RPMI7951 (cell line): ENCODE measurements around the gene GNGT1. TPM values are rescaled to one million over a fixed set of nuclear protein-coding genes. Genes with fewer than 3 reads are reported as not detected.

Source experiments
- DNase-seq: peaks from one replicate; pipeline ENCODE4 v3.0.0-alpha.2; 2012; ENCODE audit warnings: low read depth
- total RNA-seq: library from RNA; depleted of rRNA; stranded (reverse); fragments of >200 nt; shearing (Covaris generic); gene quantifications from 2 replicates; pipeline ENCODE4 v1.2.3, GENCODE V29; 2014; rRNA removed

The GNGT1 gene
- 0.24 TPM in 1 of 2 replicates, not detected in the other for total RNA-seq

DNA sequence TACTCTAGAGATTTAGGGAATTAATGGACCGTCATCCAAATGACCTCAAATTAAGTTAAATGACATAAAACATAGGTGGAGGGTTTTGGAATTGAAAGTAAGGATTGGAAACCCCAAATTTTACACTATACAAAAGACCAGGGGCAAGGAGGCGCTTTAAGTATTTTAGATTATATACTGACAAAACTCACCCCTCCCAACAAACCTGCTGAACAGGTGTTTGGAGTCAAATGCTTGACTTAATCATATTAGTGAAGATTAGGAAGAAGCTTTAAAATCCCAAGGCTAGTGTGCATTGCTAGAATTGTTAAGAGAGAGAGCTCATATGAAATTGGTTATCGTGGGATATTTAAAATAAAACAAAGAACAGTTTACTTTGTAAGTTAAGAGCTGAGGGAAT is at the start of gene GNGT1:
TSS of gene GNGT1 (plus strand) at position 301 of the 400 bp plus-strand sequence. CDS start 180 bp downstream, outside the sequence.
- DNase-seq = no peak

DNA sequence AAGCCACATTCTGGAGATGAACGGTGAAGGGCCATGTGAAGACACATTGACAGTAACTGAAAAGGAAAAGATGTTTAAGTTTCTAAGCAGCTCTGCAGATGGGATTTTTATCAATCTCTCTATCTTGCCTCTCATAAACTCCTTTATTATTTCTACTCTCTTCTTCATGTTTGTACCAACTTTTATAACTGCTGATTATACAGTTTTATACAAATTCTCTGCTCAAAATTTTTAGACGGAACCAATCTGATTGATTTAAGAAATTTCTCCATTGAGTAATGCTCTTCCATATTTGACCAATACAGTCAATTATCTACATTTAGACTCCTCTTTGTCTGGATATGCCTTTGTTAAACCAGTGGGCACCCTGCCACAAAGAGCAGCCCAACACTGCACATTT is 47.5 kb upstream of the GNGT1 start:
- no peak for DNase-seq

DNA sequence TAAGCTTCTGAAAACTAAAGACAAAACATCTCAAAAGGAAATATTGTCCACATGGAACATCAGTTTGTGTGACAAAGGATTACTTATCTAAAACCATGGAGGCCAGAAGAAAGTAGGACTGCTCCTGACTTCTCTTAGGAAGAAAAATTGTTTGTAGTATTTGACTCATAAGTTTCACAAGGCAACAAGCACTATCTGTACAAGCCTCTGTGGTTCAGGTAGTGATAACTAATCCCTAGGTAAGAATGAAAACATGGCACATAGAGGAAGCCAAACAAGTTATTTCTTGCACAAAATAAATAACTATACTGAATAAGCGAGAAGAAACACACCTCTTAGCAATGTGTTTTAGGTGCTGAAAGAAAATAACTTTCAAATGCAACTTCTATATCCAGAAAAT is 46.1 kb upstream of the GNGT1 start:
- DNase-seq = no peak

DNA sequence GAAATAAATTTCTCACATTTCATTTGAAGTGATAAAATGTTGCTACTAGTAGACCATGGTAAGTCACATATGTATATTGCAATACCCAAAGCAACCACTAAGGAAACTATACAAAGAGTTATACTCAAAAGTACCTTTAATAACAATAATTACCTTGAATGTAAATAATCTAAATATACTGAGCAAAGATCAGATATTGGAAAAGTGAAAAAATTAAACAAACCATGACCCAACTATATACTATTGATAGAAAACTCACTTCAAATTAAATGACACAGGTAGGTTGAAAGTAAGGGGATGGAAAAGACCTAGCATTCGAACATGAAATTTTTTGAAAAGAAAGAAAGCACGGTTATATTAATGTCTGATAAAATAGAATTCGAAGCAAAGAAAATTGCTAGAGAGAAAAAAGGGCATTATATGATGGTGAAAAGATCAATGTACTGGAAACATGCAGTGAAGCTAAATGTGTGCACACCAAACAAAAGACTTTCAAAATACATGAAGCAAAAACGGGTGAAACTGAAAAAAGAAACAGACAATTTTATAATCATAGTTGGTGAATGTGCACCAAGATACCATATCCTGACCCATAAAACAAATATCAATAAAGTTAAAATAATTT is 44.9 kb upstream of the GNGT1 start:
- no peak for DNase-seq

DNA sequence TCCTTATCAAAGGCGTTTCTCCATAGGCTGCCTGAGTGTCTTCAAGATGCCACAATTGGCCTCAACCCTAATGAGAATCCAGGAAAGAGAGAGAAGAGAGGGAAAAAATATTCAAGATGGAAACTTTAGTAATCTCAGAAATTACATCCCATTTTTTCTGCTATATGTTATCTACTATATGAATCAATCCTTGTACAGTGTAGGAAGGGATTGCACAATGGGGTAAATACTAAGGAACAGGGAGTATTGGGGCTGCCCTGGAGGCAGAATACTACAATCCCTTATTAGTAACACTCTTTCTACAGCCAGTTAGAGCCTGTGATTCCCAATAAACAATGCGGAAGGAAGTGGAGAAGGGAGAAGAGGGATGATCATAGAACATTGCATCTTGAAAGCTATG is 43.7 kb upstream of the GNGT1 start:
- no peak for DNase-seq

DNA sequence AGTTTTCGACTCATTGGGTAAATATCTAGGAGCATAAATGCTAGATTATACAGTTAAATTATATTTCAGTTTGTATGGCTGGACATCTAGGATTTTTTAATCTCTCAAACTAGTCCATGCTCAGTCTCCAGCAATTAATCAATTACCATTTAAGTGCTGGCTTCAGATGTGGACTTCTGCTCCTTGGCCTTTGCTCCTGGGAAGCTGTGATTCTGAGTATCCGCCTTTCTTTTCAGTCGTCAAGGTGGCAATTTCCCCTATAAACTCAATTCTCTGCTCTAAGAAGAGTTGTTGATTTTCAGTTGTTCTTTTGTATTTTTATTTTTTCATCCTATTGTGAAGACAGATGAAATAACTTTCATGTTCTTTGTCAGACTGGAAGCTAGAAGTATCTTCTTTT is 39.5 kb upstream of the GNGT1 start:
- no peak for DNase-seq

DNA sequence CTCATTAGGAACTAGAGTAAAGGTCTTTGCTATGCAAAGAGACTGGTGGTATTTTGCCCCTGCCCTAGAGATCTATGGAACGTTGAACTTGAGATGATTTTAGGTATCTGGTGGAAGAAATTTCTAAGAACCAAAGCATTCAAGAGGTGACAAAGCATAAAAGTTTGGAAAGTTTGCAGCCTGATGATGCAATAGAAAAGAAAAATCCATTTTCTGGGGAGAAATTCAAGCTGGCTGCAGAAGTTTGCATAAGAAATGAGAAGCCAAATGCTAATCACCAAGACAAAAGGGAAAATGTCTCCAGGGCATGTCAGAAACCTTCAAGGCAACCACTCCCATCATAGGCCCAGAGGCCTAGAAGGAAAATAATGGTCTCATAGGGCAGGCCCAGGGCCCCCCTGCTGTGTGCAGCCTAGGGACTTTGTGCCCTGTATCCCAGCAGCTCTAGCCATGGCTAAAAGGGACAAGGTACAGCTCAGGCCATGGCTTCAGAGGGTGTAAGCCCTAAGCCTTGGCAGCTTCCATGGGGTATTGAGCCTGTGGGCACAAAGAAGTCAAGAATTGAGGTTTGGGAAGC is 32.3 kb upstream of the GNGT1 start:
- DNase-seq = no peak

DNA sequence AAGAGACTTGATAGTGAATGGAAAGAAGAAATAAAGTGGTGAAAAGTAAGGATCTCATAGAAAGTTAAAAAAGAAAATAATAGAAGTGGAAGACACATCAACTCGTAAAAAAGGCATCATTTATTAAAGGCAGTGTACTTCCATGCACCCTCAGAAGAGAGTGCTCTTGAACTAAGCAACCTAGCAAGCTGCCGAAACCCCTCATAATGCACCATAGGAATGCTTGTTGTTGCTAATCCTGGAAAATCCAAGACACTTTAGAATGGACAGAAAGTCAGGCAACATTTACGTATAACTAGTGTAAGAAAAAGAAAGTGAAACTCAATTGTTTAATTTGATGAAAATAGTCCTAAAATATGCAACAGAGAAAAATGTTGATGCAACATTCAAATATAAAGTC is 28.6 kb upstream of the GNGT1 start:
- DNase-seq = peak; percentile 81

DNA sequence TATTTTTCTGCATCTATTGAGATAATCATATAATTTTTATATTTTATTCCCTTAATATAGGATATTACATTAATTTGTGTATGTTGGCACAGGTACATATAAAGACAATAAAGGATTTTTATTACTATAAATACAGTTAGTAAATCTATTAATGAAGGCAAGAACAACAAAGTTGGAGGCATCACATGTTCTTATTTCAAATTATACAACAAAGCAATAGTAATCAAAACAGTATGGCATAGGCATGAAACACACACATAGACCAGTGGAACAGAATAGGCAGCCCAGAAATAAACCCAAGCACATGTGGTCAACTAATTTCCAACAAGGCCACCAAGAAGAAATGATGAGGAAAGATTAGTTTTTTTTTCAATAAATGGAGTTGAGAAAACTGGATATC is 27.0 kb upstream of the GNGT1 start:
- DNase-seq = no peak

DNA sequence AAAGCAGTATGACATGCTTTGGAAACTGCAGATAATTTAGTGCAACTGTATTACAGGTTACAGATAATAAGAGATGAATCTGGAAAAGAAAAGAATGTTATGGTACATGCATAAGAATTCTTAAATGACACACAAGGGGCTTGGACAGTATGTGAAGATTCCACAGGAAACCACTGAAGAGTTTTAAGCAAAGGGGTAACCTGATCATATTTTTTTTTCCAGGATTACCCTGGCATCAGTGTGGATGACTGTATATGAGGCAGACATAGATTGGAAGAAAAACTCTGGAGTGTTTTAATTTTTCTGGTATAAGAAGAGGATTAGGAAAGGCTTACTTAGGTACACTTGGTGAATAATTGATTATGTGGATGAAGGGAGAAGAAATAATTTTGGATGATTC is 23.9 kb upstream of the GNGT1 start:
- no peak for DNase-seq

DNA sequence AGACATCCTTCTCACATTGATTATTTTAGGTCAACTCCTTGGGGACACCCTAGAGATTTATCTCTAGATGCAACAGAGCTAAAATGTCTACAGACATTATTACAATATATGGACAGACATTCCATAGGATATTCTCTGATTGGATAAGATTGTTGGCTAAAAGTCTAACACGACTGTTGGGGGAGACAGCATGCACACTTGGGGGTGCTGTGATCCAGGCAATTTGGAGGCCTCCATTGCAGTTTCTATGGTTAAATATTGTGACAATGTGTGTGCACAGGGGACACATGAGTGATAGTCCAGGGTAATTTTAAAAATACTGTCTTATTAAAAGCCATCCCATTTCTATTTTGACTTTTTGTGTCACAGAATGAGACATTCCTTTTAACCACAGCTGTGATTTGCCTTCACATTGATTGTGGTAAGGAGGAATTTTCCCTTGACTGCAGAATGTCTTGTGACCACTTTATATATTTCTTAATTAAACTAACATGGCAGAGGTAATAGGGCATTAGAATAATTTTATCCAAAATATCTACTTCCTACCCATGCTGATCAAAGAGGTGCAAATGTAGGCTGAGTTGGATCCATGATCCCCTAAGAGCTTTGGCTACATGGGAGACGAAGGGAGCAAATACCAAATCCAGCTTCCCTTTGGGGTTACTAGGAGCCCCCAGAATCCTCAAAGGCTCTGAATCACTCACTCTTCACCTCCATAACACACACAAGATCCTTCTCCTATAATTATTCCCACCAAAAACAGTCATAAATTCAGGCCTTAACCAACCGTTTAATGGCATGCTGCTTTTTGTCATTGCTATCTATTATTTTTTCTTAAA is 23.1 kb upstream of the GNGT1 start:
- DNase-seq = peak; percentile 18

DNA sequence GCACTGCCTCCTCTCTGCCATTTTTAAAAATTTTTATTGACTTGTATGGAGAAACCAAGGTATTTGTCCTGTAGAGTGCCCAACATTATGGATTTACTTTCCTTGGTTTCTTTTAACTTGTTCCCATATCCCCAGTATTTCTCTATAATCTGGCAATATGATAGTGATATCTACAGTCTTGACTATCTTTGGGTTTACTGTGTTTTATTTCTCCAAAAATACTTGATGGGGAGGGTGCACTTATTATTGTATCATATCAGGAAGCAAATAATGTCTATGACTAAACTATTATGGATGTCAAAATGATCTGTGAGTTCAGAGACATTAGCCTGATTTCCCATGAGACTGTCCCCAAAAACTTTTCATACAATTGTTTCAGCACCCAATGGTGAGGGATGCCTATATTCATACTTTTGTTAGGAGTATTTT is 22.4 kb upstream of the GNGT1 start:
- DNase-seq = no peak

DNA sequence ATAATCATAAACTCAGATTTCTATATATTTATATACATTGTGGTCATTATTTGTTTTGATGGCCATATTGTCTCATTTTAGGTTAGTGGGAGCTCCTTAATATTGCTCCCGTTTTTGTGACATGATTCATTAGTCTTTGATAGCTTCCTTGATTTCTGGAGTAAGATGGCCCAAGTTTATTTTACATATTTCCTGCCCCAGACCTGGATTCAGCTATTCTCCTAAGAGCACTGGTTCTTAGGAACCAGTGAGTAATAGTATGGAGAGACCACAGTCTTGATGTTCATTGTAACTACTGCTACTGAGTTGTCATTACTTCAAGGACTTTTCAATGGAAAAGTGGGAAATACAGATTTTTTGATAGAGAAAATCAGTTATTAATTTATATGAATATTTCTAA is 21.8 kb upstream of the GNGT1 start:
- DNase-seq = no peak

DNA sequence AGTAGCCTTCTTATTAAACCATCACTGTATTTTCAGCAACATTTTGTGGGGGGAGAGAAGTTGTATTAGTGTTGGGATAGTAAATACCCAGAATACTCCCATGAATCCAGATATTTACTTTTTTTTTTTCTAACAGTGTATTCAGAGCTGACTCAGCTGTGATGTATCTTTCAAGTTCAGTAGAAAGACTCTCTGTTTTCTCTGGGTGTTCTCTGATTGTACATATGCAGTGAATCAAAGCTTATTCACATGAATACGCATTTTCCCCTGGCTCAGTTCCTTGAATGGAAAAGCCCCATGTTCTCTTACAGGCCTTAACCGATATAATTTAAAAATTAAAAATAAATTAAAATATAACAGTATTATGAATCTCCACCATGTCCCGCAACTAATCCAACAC is 17.1 kb upstream of the GNGT1 start:
- DNase-seq = peak; percentile 70

DNA sequence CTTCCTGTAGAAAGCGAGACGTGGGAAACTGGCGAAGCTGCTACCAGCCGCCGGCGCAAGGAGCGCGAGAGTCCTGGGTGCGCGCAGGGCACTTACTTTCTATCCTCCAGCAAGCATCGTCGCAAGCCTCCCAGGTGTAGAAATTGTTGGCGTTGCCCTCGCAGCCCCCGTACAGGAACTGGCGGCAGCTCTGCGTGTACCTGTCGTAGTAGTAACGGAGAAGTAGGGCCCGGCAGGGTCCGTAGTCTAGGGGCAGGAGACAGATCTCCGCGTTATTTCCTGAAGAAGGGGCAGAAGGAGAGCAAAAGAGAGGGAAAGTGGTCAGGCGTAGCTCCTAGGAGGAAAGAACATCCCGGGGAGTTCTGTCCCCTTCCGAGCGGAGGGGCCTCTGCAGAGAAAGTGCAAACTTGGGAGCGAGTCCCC is 16.3 kb upstream of the GNGT1 start:
- DNase-seq = peak; percentile 63

DNA sequence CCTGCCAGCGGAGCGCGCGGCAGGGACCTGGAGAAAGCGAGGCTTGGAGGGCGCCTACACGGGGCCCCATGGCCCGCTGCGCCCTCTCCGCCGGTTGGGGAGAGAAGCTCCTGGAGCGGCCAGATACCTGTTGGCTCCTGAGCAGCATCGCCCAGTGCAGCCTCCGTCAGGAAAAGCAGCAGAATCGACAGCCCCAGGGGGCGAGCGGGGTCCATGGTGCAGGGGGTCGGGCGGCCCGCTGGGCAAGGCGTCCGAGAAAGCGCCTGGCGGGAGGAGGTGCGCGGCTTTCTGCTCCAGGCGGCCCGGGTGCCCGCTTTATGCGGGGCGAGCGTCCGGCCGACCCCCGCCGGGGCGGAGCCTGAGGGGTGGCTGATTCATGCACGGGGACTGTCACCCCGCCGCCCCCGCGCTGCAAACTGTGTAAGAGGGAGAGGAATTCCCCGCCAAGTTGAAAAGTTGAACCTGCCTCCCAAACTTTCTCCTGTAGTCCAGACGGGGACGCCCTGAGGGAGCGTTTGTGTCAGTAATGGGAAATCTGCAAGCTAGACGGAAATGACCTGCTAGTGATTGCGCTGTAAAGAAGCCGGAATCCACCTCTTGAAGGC is 15.8 kb upstream of the GNGT1 start, which contains the start of gene TFPI2:
TSS of gene TFPI2 (minus strand) at position 290 of the 605 bp plus-strand sequence. CDS start at position 215, 75 bp downstream.
- peak; percentile 91 for DNase-seq

DNA sequence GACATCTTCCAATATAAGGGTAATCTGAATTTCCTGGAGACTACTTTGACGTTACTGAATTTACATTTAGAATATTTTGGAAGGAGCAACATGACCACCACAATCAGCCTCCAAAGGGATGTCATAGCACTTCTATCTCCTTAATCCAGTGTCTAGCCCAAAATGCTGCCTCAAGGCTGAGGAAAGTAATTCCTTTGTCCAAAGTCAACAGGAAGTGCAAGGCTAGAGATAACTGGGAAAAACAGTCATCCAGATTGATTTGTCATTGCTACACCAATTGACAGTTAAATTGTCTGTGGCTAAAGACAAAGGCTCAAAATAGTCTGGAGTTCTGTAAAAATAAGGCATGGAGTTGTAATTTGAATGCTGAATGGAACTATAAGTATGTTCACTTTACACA is 11.9 kb upstream of the GNGT1 start:
- DNase-seq = peak; percentile 58

DNA sequence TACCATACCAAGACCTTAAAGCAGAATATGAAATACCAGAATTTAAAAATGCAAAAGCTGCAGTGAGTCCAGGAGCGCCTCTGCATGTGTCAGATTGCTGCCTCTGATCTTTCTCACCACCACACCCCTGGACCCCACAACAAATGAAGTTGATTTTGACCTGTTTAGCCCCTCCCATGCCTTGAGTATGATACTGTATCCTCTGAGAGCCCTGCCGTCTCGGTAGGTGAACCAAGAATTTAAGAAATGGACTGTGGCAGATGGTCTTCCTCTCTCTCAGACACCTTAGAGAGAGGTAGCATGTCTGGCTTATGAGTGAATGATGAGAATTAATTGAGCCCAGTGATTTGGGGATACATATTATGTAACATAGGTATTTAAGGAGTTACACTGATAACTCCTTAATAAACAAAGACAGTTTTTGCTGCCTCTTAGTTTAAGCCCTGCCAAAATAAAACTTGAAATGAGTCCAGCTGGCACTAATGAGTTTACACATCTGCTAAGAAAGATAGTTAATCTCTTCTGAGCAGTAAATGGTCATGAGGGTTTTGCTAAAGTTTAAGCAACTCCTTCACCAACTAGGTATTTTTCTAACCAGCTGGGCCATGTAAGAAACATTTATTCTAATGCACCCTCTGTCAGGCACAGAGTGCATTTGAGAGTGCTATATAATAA is 11.3 kb upstream of the GNGT1 start:
- peak; percentile 37 for DNase-seq

DNA sequence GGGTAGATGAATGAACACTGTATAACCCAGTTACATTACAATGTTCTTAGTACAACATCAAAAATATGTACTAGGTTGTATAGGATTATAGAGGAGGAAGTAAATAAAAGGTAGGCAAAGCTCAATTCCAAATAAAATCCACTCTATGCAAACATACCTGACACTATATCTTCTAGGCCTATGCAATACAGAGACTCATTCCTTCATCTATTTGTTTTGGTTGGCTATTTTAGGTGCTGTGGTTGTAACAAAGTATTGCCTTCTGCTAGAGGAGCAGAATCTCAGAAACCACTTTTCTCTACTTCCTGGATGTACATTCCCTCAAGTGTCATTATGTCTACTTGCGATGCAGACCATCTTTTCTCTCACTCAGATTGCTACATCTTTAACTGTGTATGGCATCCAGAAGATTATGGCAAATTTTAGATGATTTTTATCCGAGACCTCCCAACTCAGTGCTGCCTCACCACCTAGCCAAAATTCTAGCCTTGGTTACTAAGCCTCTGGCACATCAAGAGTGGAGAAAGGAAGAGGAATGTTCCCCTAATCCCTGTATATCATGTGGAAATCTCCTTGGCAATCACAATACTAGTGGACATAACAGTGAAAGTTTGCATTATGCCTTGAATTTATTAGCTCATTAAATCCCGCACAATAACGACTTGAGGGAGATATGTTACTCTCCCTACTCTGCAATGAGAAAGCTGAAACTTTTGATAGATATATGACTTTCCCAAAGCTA is 10.3 kb upstream of the GNGT1 start:
- DNase-seq = no peak

DNA sequence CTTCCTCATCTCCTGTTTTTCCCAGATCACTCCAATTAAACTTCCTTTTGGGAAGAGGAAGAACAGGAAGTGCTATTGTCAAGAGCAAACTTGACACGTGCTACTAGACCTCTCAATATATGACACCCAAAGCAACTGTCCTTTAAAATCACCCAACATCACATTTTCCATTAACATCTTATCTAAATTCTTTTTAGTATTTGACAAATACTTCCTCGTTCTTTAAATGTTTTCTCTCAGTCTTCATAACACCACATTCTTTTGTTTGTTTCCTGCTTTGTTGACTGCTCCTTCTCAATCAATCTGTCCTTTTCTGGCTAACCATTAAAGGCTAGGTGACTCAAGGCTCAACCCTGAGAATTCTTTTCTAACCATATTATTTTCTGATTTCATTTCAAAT is 8.7 kb upstream of the GNGT1 start:
- no peak for DNase-seq
